Thoracic aorta (tissue), 2 donors: Measurements from ENCODE around the gene SNED1. TPM values are rescaled to one million over a fixed set of nuclear protein-coding genes. Genes with fewer than 3 reads are reported as not detected.

ENCODE experiments used
- ATAC-seq: fragments of 150-250 bp; one replicate; pipeline ENCODE4 v1.8.0; 2017; ENCODE audit warnings: low read depth; ENCODE audit not compliant: insufficient number of reproducible peaks, low FRiP score
- DNase-seq: peaks from one replicate; pipeline ENCODE4 v3.0.0-alpha.2; 2020; ENCODE audit warnings: low spot score
- H3K27ac ChIP-seq, 2 donors: fragments of 200-600 bp; sonication (generic); 1 replicate in 1 of 2; 2 replicates in 1 of 2; pipeline ENCODE4 v1.5.1; 2016; ENCODE audit warnings: mild to moderate bottlenecking in 2 of 2, moderate library complexity in 2 of 2
- H3K27me3 ChIP-seq: fragments of 200-600 bp; sonication (generic); replicated peaks from 2 replicates; pipeline ENCODE4 v1.6.0; 2016; ENCODE audit warnings: mild to moderate bottlenecking; ENCODE audit not compliant: insufficient read depth
- H3K36me3 ChIP-seq: fragments of 200-600 bp; sonication (generic); one replicate; pipeline ENCODE4 v1.5.1; 2016
- H3K4me1 ChIP-seq, 2 donors: fragments of 200-600 bp; sonication (generic); 1 replicate in 1 of 2; 2 replicates in 1 of 2; pipeline versions ENCODE4 v1.5.1 to v1.6.0; 2016; ENCODE audit warnings: low read depth in 2 of 2, mild to moderate bottlenecking in 1 of 2; ENCODE audit not compliant: control insufficient read depth in 1 of 2
- H3K4me3 ChIP-seq: fragments of 200-600 bp; sonication (generic); 2 replicates; pipeline ENCODE4 v1.5.1; 2016; ENCODE audit warnings: mild to moderate bottlenecking
- H3K9me3 ChIP-seq: fragments of 200-600 bp; sonication (generic); 2 replicates; pipeline ENCODE4 v1.5.1; 2016
- CTCF ChIP-seq: fragments of 200-600 bp; sonication (generic); IDR thresholded peaks from one replicate; pipeline ENCODE4 v1.5.1; 2019; ENCODE audit warnings: antibody characterized with exemption
- total RNA-seq, 2 donors: library from RNA; depleted of rRNA; stranded (reverse); fragments of >200 nt; gene quantifications; one replicate each; pipeline versions ENCODE4 v1.1.0 to v1.2.3, GENCODE V29; 2016

The SNED1 gene
- total RNA-seq, 2 donors from 2014 or later = 133 to 206 TPM

- no peak for ATAC-seq
- peaks cover 0 to 8% of the 10 kb centered on the region in 2 donors for H3K4me1 ChIP-seq
- H3K9me3 ChIP-seq = no peaks in the 10 kb centered on the region
- H3K36me3 ChIP-seq = peaks cover 53% of the 10 kb centered on the region
- no peak for DNase-seq
- H3K27me3 ChIP-seq = no peaks in the 10 kb centered on the region
- H3K27ac ChIP-seq = no peak overlapping the region
- H3K4me3 ChIP-seq = peak overlapping the region; percentile 58
- TF ChIP-seq CTCF = no peak
Measured at GRCh38 chr2:241036964-241037421, 38.6 kb downstream of the SNED1 start.

- Histone ChIP-seq H3K27ac (no peak overlapping the region), H3K36me3 (peaks cover 58% of the 10 kb centered on the region), H3K4me3 (no peak overlapping the region), H3K27me3 (no peaks in the 10 kb centered on the region), H3K4me1 (peaks cover 0 to 8% of the 10 kb centered on the region in 2 donors), H3K9me3 (no peaks in the 10 kb centered on the region)
- no peak for DNase-seq
- ATAC-seq = no peak
- no peak for TF ChIP-seq CTCF
Measured at GRCh38 chr2:241037498-241037897, 39.1 kb downstream of the SNED1 start.

DNA sequence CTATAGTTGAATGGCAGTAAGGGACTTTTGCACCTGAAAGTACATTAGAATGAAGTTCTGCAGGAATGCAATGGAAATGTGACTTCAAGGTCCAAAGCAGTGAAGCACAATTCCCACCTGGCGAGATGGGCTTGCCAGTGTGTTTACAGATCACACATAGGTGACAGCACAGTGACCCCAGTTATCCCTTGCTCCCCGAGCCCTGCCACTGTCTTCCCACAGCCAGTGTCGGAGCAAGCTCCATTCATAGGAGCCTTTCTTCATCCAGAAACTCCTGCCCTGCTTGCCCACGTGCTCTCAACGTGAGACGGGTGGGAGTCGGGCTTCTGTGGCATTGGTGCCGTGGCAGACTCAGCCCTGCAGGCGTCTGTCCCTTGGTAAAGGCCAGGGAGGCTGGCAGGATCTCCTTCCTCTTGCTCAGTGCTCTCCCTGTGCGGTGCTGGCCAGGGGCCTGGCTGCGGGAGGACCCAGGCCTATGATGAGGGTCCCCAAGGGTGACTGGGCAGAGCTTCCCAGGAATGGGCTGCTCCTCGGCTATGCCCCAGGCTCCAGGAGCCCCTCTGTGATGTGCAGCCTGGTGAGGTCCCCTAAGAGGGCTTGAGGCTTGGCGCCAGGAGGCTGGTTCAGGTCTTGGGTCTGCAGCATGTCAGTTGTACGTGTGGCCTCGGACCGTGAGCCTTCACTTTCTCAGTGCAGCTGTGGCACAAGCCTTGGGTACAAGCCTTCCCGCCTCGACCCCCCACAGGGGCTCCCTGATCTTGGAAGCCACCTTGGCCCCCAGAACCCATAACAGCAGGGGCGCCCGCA is 40.2 kb downstream of the SNED1 start:
- Histone ChIP-seq H3K36me3 (peaks cover 52% of the 10 kb centered on the region), H3K27me3 (no peaks in the 10 kb centered on the region)
- DNase-seq = no peak

GRCh38 chr2:241039416-241039815 is 41.0 kb downstream of the SNED1 start:
- DNase-seq = no peak
- Histone ChIP-seq H3K27ac (no peak overlapping the region), H3K4me3 (no peak overlapping the region), H3K9me3 (no peaks in the 10 kb centered on the region), H3K4me1 (peaks cover 0 to 8% of the 10 kb centered on the region in 2 donors), H3K27me3 (no peaks in the 10 kb centered on the region), H3K36me3 (peaks cover 51% of the 10 kb centered on the region)
- TF ChIP-seq CTCF = no peak
- ATAC-seq = no peak

More for the DNA sequence above, 40.2 kb downstream of the SNED1 start:
- H3K27ac ChIP-seq = no peak overlapping the region
- no peaks in the 10 kb centered on the region for H3K9me3 ChIP-seq
- no peak for ATAC-seq
- no peak for TF ChIP-seq CTCF
- H3K4me1 ChIP-seq = peaks cover 0 to 8% of the 10 kb centered on the region in 2 donors
- no peak overlapping the region for H3K4me3 ChIP-seq

DNA sequence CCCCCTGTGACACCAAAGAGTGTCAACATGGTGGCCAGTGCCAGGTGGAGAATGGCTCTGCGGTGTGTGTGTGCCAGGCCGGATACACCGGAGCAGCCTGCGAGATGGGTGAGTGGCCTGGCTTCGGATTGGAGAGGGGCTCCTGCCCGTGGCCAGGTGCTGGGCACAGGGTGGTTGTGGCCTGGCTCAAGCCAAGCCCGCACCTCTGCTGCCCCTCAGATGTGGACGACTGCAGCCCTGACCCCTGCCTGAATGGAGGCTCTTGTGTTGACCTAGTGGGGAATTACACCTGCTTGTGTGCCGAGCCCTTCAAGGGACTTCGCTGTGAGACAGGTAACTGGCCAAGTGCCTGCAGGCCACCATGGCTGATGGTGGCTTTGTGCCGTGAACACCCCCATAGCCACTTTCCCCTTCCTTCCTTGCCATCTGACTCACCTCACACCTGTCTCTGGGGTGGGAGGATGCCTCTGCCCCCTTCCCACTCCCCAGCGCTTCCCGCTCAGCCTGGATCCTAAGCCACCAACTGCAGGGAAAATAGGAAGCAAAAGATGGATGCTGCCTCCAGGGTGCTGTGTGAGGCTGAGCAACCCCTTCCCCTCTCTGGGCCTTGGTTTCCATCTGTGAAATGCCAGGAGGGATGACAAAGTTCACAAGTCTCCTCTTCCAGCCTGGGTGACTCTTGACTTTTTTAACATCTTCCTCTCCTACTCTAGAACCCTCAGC is 41.8 kb downstream of the SNED1 start:
- peaks cover 48% of the 10 kb centered on the region for H3K36me3 ChIP-seq
- H3K27ac ChIP-seq = no peak overlapping the region
- no peak for DNase-seq
- H3K4me1 ChIP-seq = peaks cover 0 to 8% of the 10 kb centered on the region in 2 donors
- no peak overlapping the region for H3K4me3 ChIP-seq
- no peak for ATAC-seq
- no peaks in the 10 kb centered on the region for H3K27me3 ChIP-seq
- H3K9me3 ChIP-seq = no peaks in the 10 kb centered on the region
- TF ChIP-seq CTCF = no peak
